ENCODE data around the gene IMP3. TPM values are rescaled to one million over a fixed set of nuclear protein-coding genes. Genes with fewer than 3 reads are reported as not detected.

Gene IMP3
- total and polyA plus RNA-seq, 9 of the 15 experiments (the other 6 are each of a cell fraction or from before 2014, with no cell fraction given) = 14.5 to 160 (median 74.4) TPM

DNA sequence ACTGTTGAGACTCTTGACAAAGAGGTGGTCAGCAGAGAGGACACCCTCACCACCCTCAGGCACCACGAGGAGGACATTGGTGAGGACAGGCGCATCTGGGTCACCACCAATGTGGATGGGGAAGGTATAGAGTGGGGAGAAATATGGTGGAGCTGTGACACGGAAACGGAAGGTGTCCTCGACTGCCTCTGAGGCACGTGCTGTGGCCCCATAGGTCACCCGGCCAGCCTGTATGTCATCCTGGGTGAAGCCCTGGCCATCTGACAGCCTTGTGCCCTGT lies 48.2 kb upstream of the IMP3 start:
- BruUV-seq (replicated peaks) = no TSS peak
- TF ChIP-seq CBFB (CRISPR knock-in tag; IDR thresholded peaks at IDR 0.05) (0 out of 2 replicates have a peak, but pooled peaks have one; percentile 44), EGR1 (conservative IDR thresholded peaks at IDR 0.05) (no peak), SMARCA5 (IDR thresholded peaks at IDR 0.05) (no peak), RBM25 (IDR thresholded peaks at IDR 0.05; ENCODE audit: low read depth, low read length, severe bottlenecking) (no peak), PPARD (CRISPR knock-in tag; IDR thresholded peaks at IDR 0.05) (no peak), POLR2AphosphoS5 (IDR thresholded peaks at IDR 0.05; ENCODE audit: control insufficient read depth, insufficient read depth, low read depth, low read length) (no peak), FOXA3 (CRISPR knock-in tag; conservative IDR thresholded peaks at IDR 0.05 in 1 of 2, IDR thresholded peaks at IDR 0.05 in 1 of 2) (no peak), TOE1 (IDR thresholded peaks at IDR 0.05; ENCODE audit: borderline replicate concordance) (no peak), TOE1 (CRISPR knock-in tag; IDR thresholded peaks at IDR 0.05; ENCODE audit: borderline replicate concordance, low read depth) (no peak), E2F6 (IDR thresholded peaks at IDR 0.05; ENCODE audit: borderline replicate concordance in 1 of 2, extremely low read depth in 1 of 2, insufficient read depth in 1 of 2, insufficient read length in 1 of 2, low read depth in 1 of 2, low read length in 1 of 2, poor library complexity in 1 of 2, severe bottlenecking in 1 of 2) (peak; percentile 40 to 67), SMAD1 (IDR thresholded peaks at IDR 0.05; ENCODE audit: low read depth, low read length, partially characterized antibody) (no peak), YY1 (IDR thresholded peaks at IDR 0.05; ENCODE audit: borderline replicate concordance in 1 of 3, control insufficient read depth in 1 of 3, extremely low read depth in 1 of 3, insufficient read depth in 3 of 3, insufficient read length in 1 of 3, insufficient replicate concordance in 2 of 3, low read depth in 1 of 3, low read length in 2 of 3) (no peak)
- H3K27ac ChIP-seq (ENCODE audit: extremely low read depth, low read depth, low read length) = no peak overlapping the region
- WGBS (ENCODE audit: insufficient coverage, low coverage, missing lambda C conversion rate) = 39% methylated on average over 7 of the region's 7 CpGs
- no peaks in the 10 kb centered on the region for H3K9me1 ChIP-seq (ENCODE audit: control insufficient read depth, insufficient read depth, low read length)
- FAIRE-seq (no peak), DNase-seq (ENCODE audit: extremely low read depth in 1 of 4, low spot score in 3 of 4) (no peak), ATAC-seq (no peak)
- H3K4me1 ChIP-seq (replicated peaks in 1 of 2; ENCODE audit: control insufficient read depth in 2 of 2, insufficient read depth in 2 of 2, low read length in 2 of 2) = peaks cover 0 to 31% of the 10 kb centered on the region in 2 experiments; a peak in 2 of 5 replicates
- CTCF ChIA-PET (ENCODE audit: low intra/inter-chr PET ratio) = no interaction called here
- H3K36me3 ChIP-seq (ENCODE audit: control insufficient read depth, insufficient read depth, low read length) = no peaks in the 10 kb centered on the region
- in situ Hi-C loops (cut with MboI) = loop anchor here (5.0 kb wide), 3 partner anchors 44 to 239 kb away; no protein-coding TSS in a partner anchor
- intact Hi-C loops (cut with micrococcal nuclease) = loop anchor here (10.0 kb wide), 1 partner anchor 237 kb away; no protein-coding TSS in a partner anchor
- no peak overlapping the region for H3K4me3 ChIP-seq
- H2AFZ ChIP-seq (ENCODE audit: low read depth, low read length) = no peak overlapping the region
- H4K20me1 ChIP-seq (replicated peaks; ENCODE audit: control insufficient read depth, insufficient read depth, low read length) = peaks cover 3% of the 10 kb centered on the region; the same call in 1 of the 2 replicates
- no peaks in the 10 kb centered on the region for H3K9me3 ChIP-seq (replicated peaks; ENCODE audit: control insufficient read depth, insufficient read depth, low read depth, low read length)
- H3K79me2 ChIP-seq (ENCODE audit: control insufficient read depth, insufficient read depth, low read length) = no peaks in the 10 kb centered on the region
- POLR2A ChIA-PET = no interaction called here
- no peak overlapping the region for H3K4me2 ChIP-seq (ENCODE audit: insufficient read depth, low read length)
- H3K9ac ChIP-seq (ENCODE audit: insufficient read depth in 1 of 2, low read depth in 2 of 2, low read length in 2 of 2) = no peak overlapping the region
- peaks cover 0 to 5% of the 10 kb centered on the region in 2 experiments; a peak in 1 of 5 replicates for H3K27me3 ChIP-seq (ENCODE audit: control insufficient read depth in 2 of 2, insufficient read depth in 2 of 2, low read length in 2 of 2)
